WTC11 (cell line): Measurements from ENCODE around the gene WDR48. TPM values are rescaled to one million over a fixed set of nuclear protein-coding genes. Genes with fewer than 3 reads are reported as not detected.

Source experiments
- ATAC-seq: fragments of 200-7000 bp; cut with Tn5 transposase; 2 replicates; pipeline ENCODE4 v1.10.0; 2021; ENCODE audit warnings: mild to moderate bottlenecking, moderate library complexity
- CTCF ChIA-PET: fragments of 300-600 bp; sonication (Branson Sonifier 250); formaldehyde crosslinking; loops from one replicate; lab custom pipeline; 2021; ENCODE audit warnings: antibody characterized with exemption; lab: Charles Lee
- POLR2A ChIA-PET: fragments of 350-600 bp; sonication (Branson Sonifier 250); formaldehyde crosslinking; loops from one replicate; lab custom pipeline; 2021; ENCODE audit warnings: antibody characterized with exemption; lab: Charles Lee
- DNase-seq: peaks from one replicate; pipeline ENCODE4 v3.0.0; 2021; ENCODE audit warnings: low spot score
- H3K27ac Mint-ChIP-seq: 2 replicates; pipeline ENCODE4 v1.8.0; 2021; ENCODE audit warnings: mixed read lengths
- H3K27me3 Mint-ChIP-seq: 2 replicates; pipeline ENCODE4 v1.8.0; 2021; ENCODE audit warnings: low read depth, mild to moderate bottlenecking, moderate library complexity, mixed read lengths
- H3K36me3 Mint-ChIP-seq: 2 replicates; pipeline ENCODE4 v1.8.0; 2021; ENCODE audit warnings: mixed read lengths
- H3K4me1 Mint-ChIP-seq: 2 replicates; pipeline ENCODE4 v1.8.0; 2022; ENCODE audit warnings: mixed read lengths
- H3K4me3 Mint-ChIP-seq: 2 replicates; pipeline ENCODE4 v1.8.0; 2021; ENCODE audit warnings: mild to moderate bottlenecking, moderate library complexity, mixed read lengths
- H3K9me3 Mint-ChIP-seq: 2 replicates; pipeline ENCODE4 v1.8.0; 2021; ENCODE audit warnings: mixed read lengths
- ELF4 ChIP-seq: sonication (generic); formaldehyde crosslinking; IDR thresholded peaks from 2 replicates; pipeline ENCODE4 v1.8.1; 2022; ENCODE audit warnings: low read depth, mild to moderate bottlenecking, moderate library complexity, missing genetic modification reagents
- ERG ChIP-seq: fragments of 250-450 bp; sonication (Bioruptor Pico); IDR thresholded peaks from 2 replicates; pipeline ENCODE4 v1.8.0; 2021; ENCODE audit warnings: mild to moderate bottlenecking
- FOXP1 ChIP-seq: sonication (generic); formaldehyde crosslinking; IDR thresholded peaks from 2 replicates; pipeline ENCODE4 v1.8.0; 2022; ENCODE audit warnings: missing genetic modification reagents, mild to moderate bottlenecking, moderate library complexity, borderline replicate concordance
- HMGA2 ChIP-seq: fragments of 250-450 bp; sonication (Bioruptor Pico); IDR thresholded peaks from 2 replicates; pipeline ENCODE4 v1.4.0; 2021; ENCODE audit warnings: mild to moderate bottlenecking, moderate library complexity
- MXD4 ChIP-seq: fragments of 250-450 bp; sonication (Bioruptor Pico); IDR thresholded peaks from 2 replicates; pipeline ENCODE4 v1.8.0; 2021; ENCODE audit warnings: mild to moderate bottlenecking, moderate library complexity, borderline replicate concordance
- NR1H2 ChIP-seq: sonication (generic); formaldehyde crosslinking; IDR thresholded peaks from 2 replicates; pipeline ENCODE4 v1.9.0; 2021; ENCODE audit warnings: mild to moderate bottlenecking, moderate library complexity, missing genetic modification reagents
- PREB ChIP-seq: sonication (generic); formaldehyde crosslinking; IDR thresholded peaks from 2 replicates; pipeline ENCODE4 v1.8.1; 2022; ENCODE audit warnings: mild to moderate bottlenecking, missing genetic modification reagents, moderate library complexity, borderline replicate concordance
- ZNF232 ChIP-seq: sonication (generic); formaldehyde crosslinking; IDR thresholded peaks from 2 replicates; pipeline ENCODE4 v1.8.0; 2022; ENCODE audit warnings: mild to moderate bottlenecking, missing genetic modification reagents
- ZNF263 ChIP-seq: sonication (generic); formaldehyde crosslinking; IDR thresholded peaks from 2 replicates; pipeline ENCODE4 v1.8.1; 2022; ENCODE audit warnings: low read depth, mild to moderate bottlenecking, moderate library complexity, missing genetic modification reagents
- ZNF281 ChIP-seq: sonication (generic); formaldehyde crosslinking; IDR thresholded peaks from 2 replicates; pipeline ENCODE4 v1.8.0; 2023; ENCODE audit warnings: mild to moderate bottlenecking, missing genetic modification reagents
- total RNA-seq: library from RNA; stranded (reverse); gene quantifications from 3 replicates; pipeline ENCODE4 v1.2.3, GENCODE V29; 2021
- TF ChIP-seq, protein P1 (sequence below): sonication (generic); formaldehyde crosslinking; conservative IDR thresholded peaks from 2 replicates; pipeline ENCODE4 v1.8.1; 2023; ENCODE audit warnings: mild to moderate bottlenecking, low read depth, missing genetic modification reagents, moderate library complexity
- TF ChIP-seq, protein P2 (sequence below): sonication (generic); formaldehyde crosslinking; IDR thresholded peaks from 2 replicates; pipeline ENCODE4 v1.8.0; 2022; ENCODE audit warnings: mild to moderate bottlenecking, missing genetic modification reagents
- TF ChIP-seq, protein P3 (sequence below): sonication (generic); formaldehyde crosslinking; IDR thresholded peaks from 2 replicates; pipeline ENCODE4 v1.8.1; 2022; ENCODE audit warnings: low read depth, mild to moderate bottlenecking, moderate library complexity, missing genetic modification reagents, borderline replicate concordance
- TF ChIP-seq, protein P4 (sequence below): fragments of 250-450 bp; sonication (Bioruptor Pico); IDR thresholded peaks from 2 replicates; pipeline ENCODE4 v2.1.2; 2022; ENCODE audit warnings: mild to moderate bottlenecking, moderate library complexity

The WDR48 gene
- total RNA-seq, 1 experiment from 2014 or later, result 40.9 TPM

DNA sequence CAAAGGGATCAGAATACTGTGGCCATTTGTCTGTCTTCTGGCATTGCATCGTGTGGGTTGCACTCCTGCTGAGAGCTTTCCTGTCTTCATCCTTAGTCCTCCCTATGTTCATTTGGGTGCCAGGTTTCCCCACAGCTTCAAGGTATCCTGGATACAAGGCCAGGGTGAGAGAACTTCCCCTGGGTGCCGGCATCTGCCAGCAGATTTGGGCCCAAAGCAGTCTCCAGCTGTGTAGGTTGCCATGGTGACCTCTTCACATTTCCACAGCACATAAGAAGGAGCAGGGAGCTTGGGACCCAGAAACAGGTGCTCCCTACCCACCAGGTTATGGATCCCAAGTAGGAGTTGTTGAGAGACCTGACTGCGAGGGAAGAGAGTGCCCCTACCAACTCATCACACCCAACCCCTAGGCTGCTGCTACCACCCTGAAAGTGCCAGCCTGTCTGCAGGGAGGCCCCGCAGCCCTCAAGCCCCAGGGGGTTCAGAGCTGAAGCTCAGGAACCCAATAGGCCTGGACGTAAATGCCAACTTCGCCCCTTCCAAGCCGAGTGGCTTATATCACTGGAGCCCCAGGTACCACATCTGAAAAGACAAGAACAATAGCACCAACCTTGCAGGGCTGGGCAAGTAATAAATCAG is 75.6 kb downstream of the WDR48 start (continued):
- TF ChIP-seq NR1H2 (CRISPR knock-in tag) (no peak), ZNF232 (no peak), ZNF263 (CRISPR knock-in tag) (no peak), FOXP1 (CRISPR knock-in tag) (no peak), ZNF281 (CRISPR knock-in tag) (no peak), MXD4 (no peak)
- TF ChIP-seq, protein P1, sequence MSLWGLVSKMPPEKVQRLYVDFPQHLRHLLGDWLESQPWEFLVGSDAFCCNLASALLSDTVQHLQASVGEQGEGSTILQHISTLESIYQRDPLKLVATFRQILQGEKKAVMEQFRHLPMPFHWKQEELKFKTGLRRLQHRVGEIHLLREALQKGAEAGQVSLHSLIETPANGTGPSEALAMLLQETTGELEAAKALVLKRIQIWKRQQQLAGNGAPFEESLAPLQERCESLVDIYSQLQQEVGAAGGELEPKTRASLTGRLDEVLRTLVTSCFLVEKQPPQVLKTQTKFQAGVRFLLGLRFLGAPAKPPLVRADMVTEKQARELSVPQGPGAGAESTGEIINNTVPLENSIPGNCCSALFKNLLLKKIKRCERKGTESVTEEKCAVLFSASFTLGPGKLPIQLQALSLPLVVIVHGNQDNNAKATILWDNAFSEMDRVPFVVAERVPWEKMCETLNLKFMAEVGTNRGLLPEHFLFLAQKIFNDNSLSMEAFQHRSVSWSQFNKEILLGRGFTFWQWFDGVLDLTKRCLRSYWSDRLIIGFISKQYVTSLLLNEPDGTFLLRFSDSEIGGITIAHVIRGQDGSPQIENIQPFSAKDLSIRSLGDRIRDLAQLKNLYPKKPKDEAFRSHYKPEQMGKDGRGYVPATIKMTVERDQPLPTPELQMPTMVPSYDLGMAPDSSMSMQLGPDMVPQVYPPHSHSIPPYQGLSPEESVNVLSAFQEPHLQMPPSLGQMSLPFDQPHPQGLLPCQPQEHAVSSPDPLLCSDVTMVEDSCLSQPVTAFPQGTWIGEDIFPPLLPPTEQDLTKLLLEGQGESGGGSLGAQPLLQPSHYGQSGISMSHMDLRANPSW, result no peak

DNA sequence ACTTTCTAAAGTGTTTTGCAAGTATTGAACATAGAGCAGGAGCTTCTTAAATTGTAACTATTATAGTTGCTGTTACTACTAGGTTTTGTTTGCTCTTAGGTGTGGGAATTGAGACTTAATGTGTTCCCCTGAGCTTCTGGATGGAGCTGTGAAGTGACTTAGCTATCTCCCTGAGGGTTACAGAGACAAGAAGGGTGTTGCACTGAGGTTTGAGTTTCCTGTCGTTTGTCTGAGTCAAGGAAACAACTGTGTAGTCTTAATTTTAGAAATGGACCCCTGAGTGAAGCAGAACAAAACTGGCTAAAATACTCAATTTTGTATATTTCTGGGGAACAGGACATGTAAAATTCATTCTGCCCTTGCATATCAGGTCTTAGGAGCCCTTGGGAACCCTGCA is 76.1 kb downstream of the WDR48 start:
- ATAC-seq (no peak), DNase-seq (no peak)
- Mint-ChIP-seq H3K9me3 (no peaks in the 10 kb centered on the region), H3K27ac (no peak overlapping the region), H3K4me1 (peaks cover 5% of the 10 kb centered on the region; the same call in 1 of the 2 replicates), H3K36me3 (no peaks in the 10 kb centered on the region), H3K27me3 (no peaks in the 10 kb centered on the region), H3K4me3 (no peak overlapping the region)
- TF ChIP-seq, protein P2, sequence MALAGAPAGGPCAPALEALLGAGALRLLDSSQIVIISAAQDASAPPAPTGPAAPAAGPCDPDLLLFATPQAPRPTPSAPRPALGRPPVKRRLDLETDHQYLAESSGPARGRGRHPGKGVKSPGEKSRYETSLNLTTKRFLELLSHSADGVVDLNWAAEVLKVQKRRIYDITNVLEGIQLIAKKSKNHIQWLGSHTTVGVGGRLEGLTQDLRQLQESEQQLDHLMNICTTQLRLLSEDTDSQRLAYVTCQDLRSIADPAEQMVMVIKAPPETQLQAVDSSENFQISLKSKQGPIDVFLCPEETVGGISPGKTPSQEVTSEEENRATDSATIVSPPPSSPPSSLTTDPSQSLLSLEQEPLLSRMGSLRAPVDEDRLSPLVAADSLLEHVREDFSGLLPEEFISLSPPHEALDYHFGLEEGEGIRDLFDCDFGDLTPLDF (CRISPR knock-in tag), result no peak
- TF ChIP-seq, protein P3, sequence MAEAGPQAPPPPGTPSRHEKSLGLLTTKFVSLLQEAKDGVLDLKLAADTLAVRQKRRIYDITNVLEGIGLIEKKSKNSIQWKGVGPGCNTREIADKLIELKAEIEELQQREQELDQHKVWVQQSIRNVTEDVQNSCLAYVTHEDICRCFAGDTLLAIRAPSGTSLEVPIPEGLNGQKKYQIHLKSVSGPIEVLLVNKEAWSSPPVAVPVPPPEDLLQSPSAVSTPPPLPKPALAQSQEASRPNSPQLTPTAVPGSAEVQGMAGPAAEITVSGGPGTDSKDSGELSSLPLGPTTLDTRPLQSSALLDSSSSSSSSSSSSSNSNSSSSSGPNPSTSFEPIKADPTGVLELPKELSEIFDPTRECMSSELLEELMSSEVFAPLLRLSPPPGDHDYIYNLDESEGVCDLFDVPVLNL (CRISPR knock-in tag), result no peak
- TF ChIP-seq HMGA2, result no peak
- no peak for TF ChIP-seq ELF4
- TF ChIP-seq, protein P4, sequence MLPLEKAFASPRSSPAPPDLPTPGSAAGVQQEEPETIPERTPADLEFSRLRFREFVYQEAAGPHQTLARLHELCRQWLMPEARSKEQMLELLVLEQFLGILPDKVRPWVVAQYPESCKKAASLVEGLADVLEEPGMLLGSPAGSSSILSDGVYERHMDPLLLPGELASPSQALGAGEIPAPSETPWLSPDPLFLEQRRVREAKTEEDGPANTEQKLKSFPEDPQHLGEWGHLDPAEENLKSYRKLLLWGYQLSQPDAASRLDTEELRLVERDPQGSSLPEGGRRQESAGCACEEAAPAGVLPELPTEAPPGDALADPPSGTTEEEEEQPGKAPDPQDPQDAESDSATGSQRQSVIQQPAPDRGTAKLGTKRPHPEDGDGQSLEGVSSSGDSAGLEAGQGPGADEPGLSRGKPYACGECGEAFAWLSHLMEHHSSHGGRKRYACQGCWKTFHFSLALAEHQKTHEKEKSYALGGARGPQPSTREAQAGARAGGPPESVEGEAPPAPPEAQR (CRISPR knock-in tag), result no peak
- no peak for TF ChIP-seq ERG
- no peak for TF ChIP-seq PREB
- CTCF ChIA-PET, result interaction anchor here (0.8 to 8.7 kb wide), 8 partner anchors 9 to 250 kb away, joined by 3 to 260 read pairs (median 28); partner anchors contain the start of gene XIRP1
- POLR2A ChIA-PET, result no interaction called here
